GM18951 (cell line): Measurements from ENCODE around the gene SFMBT2.
"Not testable (repeated sequence)": the region's sequence is repeated elsewhere in the genome, so short reads cannot be mapped to it uniquely, and the experiment has no call there.

Experiments
- POLR2A ChIP-seq: IDR thresholded peaks from 4 replicates; pipeline ENCODE4 v1.6.1; 2011; ENCODE audit warnings: mild to moderate bottlenecking; ENCODE audit not compliant: insufficient read length, insufficient read depth; ENCODE audit errors: extremely low read depth
- in situ Hi-C: fragments of 300-500 bp; cut with MboI; formaldehyde crosslinking; loops from one replicate; pipeline ENCODE4 v1.12.0; 2022; ENCODE audit warnings: low sequenced_read_pairs, mixed read lengths, inconsistent platforms; ENCODE audit not compliant: unreplicated experiment

The SFMBT2 gene

GRCh38 chr10:7195118-7195517 is 215.7 kb downstream of the SFMBT2 start:
- in situ Hi-C loops, result no loop called here
- no peak for TF ChIP-seq POLR2A

GRCh38 chr10:7194571-7194970 is 216.3 kb downstream of the SFMBT2 start:
- no peak for TF ChIP-seq POLR2A
- in situ Hi-C loops, result no loop called here

- in situ Hi-C loops, result no loop called here
These were observed 217.5 kb downstream of the SFMBT2 start for GRCh38 chr10:7193369-7193768.

GRCh38 chr10:7192831-7193361 is 217.9 kb downstream of the SFMBT2 start:
- TF ChIP-seq POLR2A, result no peak
- in situ Hi-C loops, result no loop called here

More at GRCh38 chr10:7193369-7193768, 217.5 kb downstream of the SFMBT2 start:
- TF ChIP-seq POLR2A, result no peak

GRCh38 chr10:7192061-7192460 is 218.8 kb downstream of the SFMBT2 start:
- TF ChIP-seq POLR2A, result no peak

GRCh38 chr10:7190772-7191171 is 220.1 kb downstream of the SFMBT2 start:
- in situ Hi-C loops, result not testable (repeated sequence)

More at GRCh38 chr10:7192061-7192460, 218.8 kb downstream of the SFMBT2 start:
- in situ Hi-C loops, result no loop called here

GRCh38 chr10:7189909-7190308 is 220.9 kb downstream of the SFMBT2 start:
- in situ Hi-C loops, result no loop called here
- TF ChIP-seq POLR2A, result no peak

- in situ Hi-C loops, result no loop called here
These were observed 222.3 kb downstream of the SFMBT2 start for GRCh38 chr10:7188456-7189050.

GRCh38 chr10:7186387-7187018 is 224.3 kb downstream of the SFMBT2 start:
- no peak for TF ChIP-seq POLR2A
- in situ Hi-C loops, result no loop called here

More at GRCh38 chr10:7188456-7189050, 222.3 kb downstream of the SFMBT2 start:
- TF ChIP-seq POLR2A, result no peak

GRCh38 chr10:7185367-7185690 is 225.5 kb downstream of the SFMBT2 start:
- in situ Hi-C loops, result no loop called here
- no peak for TF ChIP-seq POLR2A

GRCh38 chr10:7184660-7185366 is 226.0 kb downstream of the SFMBT2 start:
- in situ Hi-C loops, result no loop called here
- no peak for TF ChIP-seq POLR2A

- in situ Hi-C loops, result not testable (repeated sequence)
These were observed 226.7 kb downstream of the SFMBT2 start for GRCh38 chr10:7184116-7184515.

GRCh38 chr10:7182327-7182726 is 228.5 kb downstream of the SFMBT2 start:
- in situ Hi-C loops, result not testable (repeated sequence)

GRCh38 chr10:7181420-7181819 is 229.4 kb downstream of the SFMBT2 start:
- no peak for TF ChIP-seq POLR2A
- in situ Hi-C loops, result no loop called here
